Suprapubic skin (tissue), 3 donors: ENCODE results near the gene TFPI.

Experiments used
- EP300 ChIP-seq: sonication (generic); formaldehyde crosslinking; IDR thresholded peaks from one replicate; pipeline ENCODE4 v1.6.1; 2017; ENCODE audit warnings: antibody characterized with exemption
- TF ChIP-seq, protein P1 (sequence below), 2 donors: fragments of 200-600 bp in 1 of 2; fragments of 450-650 bp in 1 of 2; sonication (generic) in 1 of 2; IDR thresholded peaks; one replicate each; pipeline ENCODE4 v1.5.1; 2016 to 2019; ENCODE audit warnings: antibody characterized with exemption in 2 of 2, mild to moderate bottlenecking in 1 of 2, moderate library complexity in 1 of 2

DNA sequence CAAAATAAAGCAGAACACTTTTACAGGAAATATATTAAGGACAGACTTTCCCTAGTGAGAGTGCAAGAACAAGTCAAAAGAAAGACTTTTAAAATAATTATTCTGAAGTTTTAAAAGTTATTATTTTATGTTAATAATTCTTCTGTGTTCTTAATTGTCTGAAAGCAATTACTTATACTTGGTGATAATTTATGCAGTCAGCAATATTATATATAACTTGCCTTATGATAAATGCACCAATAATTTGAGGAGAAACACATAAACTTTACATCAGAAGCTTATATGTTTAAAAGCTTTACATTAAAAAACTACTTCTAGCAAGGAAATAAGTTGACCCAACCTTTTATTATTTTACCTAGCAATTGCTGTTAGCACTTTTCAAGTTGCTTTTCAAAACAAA lies 102.7 kb downstream of the TFPI start:
- TF ChIP-seq, protein P1, sequence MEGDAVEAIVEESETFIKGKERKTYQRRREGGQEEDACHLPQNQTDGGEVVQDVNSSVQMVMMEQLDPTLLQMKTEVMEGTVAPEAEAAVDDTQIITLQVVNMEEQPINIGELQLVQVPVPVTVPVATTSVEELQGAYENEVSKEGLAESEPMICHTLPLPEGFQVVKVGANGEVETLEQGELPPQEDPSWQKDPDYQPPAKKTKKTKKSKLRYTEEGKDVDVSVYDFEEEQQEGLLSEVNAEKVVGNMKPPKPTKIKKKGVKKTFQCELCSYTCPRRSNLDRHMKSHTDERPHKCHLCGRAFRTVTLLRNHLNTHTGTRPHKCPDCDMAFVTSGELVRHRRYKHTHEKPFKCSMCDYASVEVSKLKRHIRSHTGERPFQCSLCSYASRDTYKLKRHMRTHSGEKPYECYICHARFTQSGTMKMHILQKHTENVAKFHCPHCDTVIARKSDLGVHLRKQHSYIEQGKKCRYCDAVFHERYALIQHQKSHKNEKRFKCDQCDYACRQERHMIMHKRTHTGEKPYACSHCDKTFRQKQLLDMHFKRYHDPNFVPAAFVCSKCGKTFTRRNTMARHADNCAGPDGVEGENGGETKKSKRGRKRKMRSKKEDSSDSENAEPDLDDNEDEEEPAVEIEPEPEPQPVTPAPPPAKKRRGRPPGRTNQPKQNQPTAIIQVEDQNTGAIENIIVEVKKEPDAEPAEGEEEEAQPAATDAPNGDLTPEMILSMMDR (IDR thresholded peaks at IDR 0.05), result no peak
- no peak for TF ChIP-seq EP300
